ENCODE measurements around the gene NOP58. TPM values are rescaled to one million over a fixed set of nuclear protein-coding genes. Genes with fewer than 3 reads are reported as not detected.

The NOP58 gene
- total RNA-seq (2022; extraction: Qiagen RNA extraction), result 112 to 158 TPM (median 120 TPM) in 5 replicates

DNA sequence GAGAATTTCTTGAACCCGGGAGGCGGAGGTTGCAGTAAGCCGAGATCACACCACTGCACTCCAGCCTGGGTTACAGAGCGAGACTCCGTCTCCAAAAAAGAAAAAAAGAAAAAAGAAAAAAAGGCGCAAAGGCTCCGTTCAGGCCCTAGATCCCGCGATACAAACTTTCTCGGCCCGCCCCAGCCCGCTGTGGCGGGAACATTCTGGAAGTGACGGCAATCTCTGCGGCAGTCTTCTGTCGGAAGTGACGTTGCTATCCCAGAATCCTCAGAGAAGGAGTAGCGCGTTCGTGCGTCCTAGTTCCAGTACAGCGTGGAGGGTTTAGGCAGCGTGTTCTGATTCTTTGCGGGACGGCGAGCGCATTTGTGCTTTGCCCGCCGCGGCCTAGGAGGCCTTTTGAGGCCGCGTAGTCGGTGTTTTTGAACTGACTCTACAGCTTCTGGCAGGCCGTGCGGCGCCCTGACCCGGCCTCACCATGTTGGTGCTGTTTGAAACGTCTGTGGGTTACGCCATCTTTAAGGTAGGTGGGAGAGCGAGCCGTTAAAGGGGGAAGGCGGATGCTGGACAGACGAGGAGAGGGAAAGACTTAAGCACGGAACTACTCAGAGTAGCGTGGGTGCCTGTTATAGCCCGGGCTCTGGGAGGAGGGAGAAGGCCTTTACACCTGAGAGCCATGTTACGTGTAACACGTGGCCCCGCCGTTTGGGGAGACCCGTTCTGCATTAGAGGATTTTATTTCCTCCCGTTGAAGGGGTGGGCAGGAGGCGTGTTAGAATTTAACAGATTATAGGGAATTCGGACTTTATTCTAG is at the start of gene NOP58:
Gene NOP58, plus strand, starts transcription at position 297 of the 811 bp plus-strand sequence. Its CDS starts 179 bp downstream, at position 476.

GRCh38 chr2:202238234-202239197 is 27.0 kb upstream of the NOP58 start, which contains the start of gene SUMO1:
Gene SUMO1, minus strand, starts transcription at chr2:202238597. Its CDS starts 146 bp downstream, at chr2:202238451.

Other genes with a start within 250 kb of the NOP58 start
- gene FZD7, start 231.9 kb upstream of the NOP58 start, total RNA-seq (2022; extraction: Qiagen RNA extraction), result 5.2 to 7.5 TPM (median 7.0 TPM) in 5 replicates
- gene KIAA2012, start 192.5 kb upstream of the NOP58 start, total RNA-seq (2022; extraction: Qiagen RNA extraction), result not detected in 5 replicates
- gene SUMO1, start 27.2 kb upstream of the NOP58 start, total RNA-seq (2022; extraction: Qiagen RNA extraction), result 139 to 194 TPM (median 141 TPM) in 5 replicates
- 9.8 to 17.4 TPM (median 13.8 TPM) in 5 replicates for gene BMPR2, start 110.6 kb downstream of the NOP58 start, total RNA-seq (2022; extraction: Qiagen RNA extraction)

All from A549 treated with CORT108297 at 1 μM for 4 hours (cell line).